Measurements from ENCODE around the gene PRKCA. TPM values are rescaled to one million over a fixed set of nuclear protein-coding genes. Genes with fewer than 3 reads are reported as not detected.

PRKCA gene
- total and polyA plus RNA-seq, 9 of the 15 experiments (the other 6 are each of a cell fraction or from before 2014, with no cell fraction given), result 3.2 to 33.0 (median 17.8) TPM

- FAIRE-seq, result no peak
These were observed 113.2 kb downstream of the PRKCA start for GRCh38 chr17:66415366-66416206.

More at GRCh38 chr17:66415366-66416206, 113.2 kb downstream of the PRKCA start:
- Histone ChIP-seq H4K20me1 (replicated peaks; ENCODE audit: control insufficient read depth, insufficient read depth, low read length) (peaks cover 5% of the 10 kb centered on the region; the same call in 1 of the 2 replicates), H3K9me3 (replicated peaks; ENCODE audit: control insufficient read depth, insufficient read depth, low read depth, low read length) (no peaks in the 10 kb centered on the region), H3K4me2 (ENCODE audit: insufficient read depth, low read length) (no peak overlapping the region), H3K9ac (ENCODE audit: insufficient read depth in 1 of 2, low read depth in 2 of 2, low read length in 2 of 2) (peak overlapping the region in 1 of 2 experiments; percentile 17; a peak in 1 of 4 replicates), H3K36me3 (ENCODE audit: control insufficient read depth, insufficient read depth, low read length) (no peaks in the 10 kb centered on the region), H3K9me1 (ENCODE audit: control insufficient read depth, insufficient read depth, low read length) (no peaks in the 10 kb centered on the region), H3K27ac (ENCODE audit: extremely low read depth, low read depth, low read length) (no peak overlapping the region), H3K27me3 (ENCODE audit: control insufficient read depth in 2 of 2, insufficient read depth in 2 of 2, low read length in 2 of 2) (no peaks in the 10 kb centered on the region), H3K4me1 (replicated peaks in 1 of 2; ENCODE audit: control insufficient read depth in 2 of 2, insufficient read depth in 2 of 2, low read length in 2 of 2) (peaks cover 6 to 9% of the 10 kb centered on the region in 2 experiments; a peak in 3 of 5 replicates), H2AFZ (ENCODE audit: low read depth, low read length) (no peak overlapping the region), H3K79me2 (ENCODE audit: control insufficient read depth, insufficient read depth, low read length) (peaks cover 11% of the 10 kb centered on the region; the same call in 1 of the 3 replicates), H3K4me3 (no peak overlapping the region)
- BruUV-seq (replicated peaks), result no TSS peak
- TF ChIP-seq CHD1 (IDR thresholded peaks at IDR 0.05; ENCODE audit: low read length) (no peak), HOMEZ (CRISPR knock-in tag; IDR thresholded peaks at IDR 0.05) (no peak), SAFB2 (IDR thresholded peaks at IDR 0.05; ENCODE audit: borderline replicate concordance, low read depth, low read length, severe bottlenecking) (no peak), FIP1L1 (IDR thresholded peaks at IDR 0.05; ENCODE audit: low read depth, low read length, poor library complexity, severe bottlenecking) (no peak), MLLT1 (IDR thresholded peaks at IDR 0.05) (no peak), TAL1 (IDR thresholded peaks at IDR 0.05) (no peak), E2F6 (IDR thresholded peaks at IDR 0.05; ENCODE audit: borderline replicate concordance in 1 of 2, extremely low read depth in 1 of 2, insufficient read depth in 1 of 2, insufficient read length in 1 of 2, low read depth in 1 of 2, low read length in 1 of 2, poor library complexity in 1 of 2, severe bottlenecking in 1 of 2) (no peak), MED1 (CRISPR knock-in tag; IDR thresholded peaks at IDR 0.05; ENCODE audit: borderline replicate concordance) (no peak), HNRNPK (IDR thresholded peaks at IDR 0.05; ENCODE audit: low read depth, low read length, poor library complexity, severe bottlenecking) (no peak), ZNF175 (CRISPR knock-in tag; IDR thresholded peaks at IDR 0.05; ENCODE audit: low read depth) (no peak)
- no peak for DNase-seq (ENCODE audit: extremely low read depth in 1 of 4, low spot score in 3 of 4)
- POLR2A ChIA-PET, result interaction anchor here (1.1 kb wide), 1 partner anchor 11 kb away, joined by 4 read pairs; no protein-coding TSS in a partner anchor
- CTCF ChIA-PET (ENCODE audit: low intra/inter-chr PET ratio), result no interaction called here
- in situ Hi-C loops (cut with MboI) (no loop called here), intact Hi-C loops (cut with micrococcal nuclease) (no loop called here)
- WGBS (ENCODE audit: insufficient coverage, low coverage, missing lambda C conversion rate), result 55% methylated on average over 10 of the region's 11 CpGs
- ATAC-seq, result no peak

Data from K562 (cell line).